Stomach smooth muscle (tissue), 2 donors: ENCODE results near the gene COL5A2.

ENCODE experiments used
- H3K27ac ChIP-seq: one replicate; pipeline ENCODE4 v1.7.0; 2013; ENCODE audit warnings: mild to moderate bottlenecking, low read length, inconsistent platforms
- H3K27me3 ChIP-seq, 2 donors: one replicate each; pipeline ENCODE4 v1.7.0; 2013; ENCODE audit warnings: low read length in 2 of 2; ENCODE audit not compliant: insufficient read depth in 2 of 2, control insufficient read depth in 1 of 2
- H3K36me3 ChIP-seq, 2 donors: one replicate each; pipeline ENCODE4 v1.7.0; 2013; ENCODE audit warnings: low read length in 2 of 2; ENCODE audit not compliant: control insufficient read depth in 2 of 2, insufficient read depth in 2 of 2
- H3K4me1 ChIP-seq: one replicate; pipeline ENCODE4 v1.7.0; 2013; ENCODE audit warnings: low read length; ENCODE audit not compliant: control insufficient read depth, insufficient read depth
- H3K4me3 ChIP-seq, 2 donors: one replicate each; pipeline ENCODE4 v1.7.0; 2013; ENCODE audit warnings: low read length in 2 of 2
- H3K9ac ChIP-seq, 2 donors: one replicate each; pipeline ENCODE4 v1.7.0; 2013; ENCODE audit warnings: low read length in 2 of 2, mild to moderate bottlenecking in 1 of 2
- H3K9me3 ChIP-seq, 2 donors: one replicate each; pipeline ENCODE4 v1.7.0; 2013; ENCODE audit warnings: low read length in 2 of 2; ENCODE audit not compliant: control insufficient read depth in 2 of 2
- donor health status: healthy.
- donor health status: Pancreatic carcinoma.

The COL5A2 gene

DNA sequence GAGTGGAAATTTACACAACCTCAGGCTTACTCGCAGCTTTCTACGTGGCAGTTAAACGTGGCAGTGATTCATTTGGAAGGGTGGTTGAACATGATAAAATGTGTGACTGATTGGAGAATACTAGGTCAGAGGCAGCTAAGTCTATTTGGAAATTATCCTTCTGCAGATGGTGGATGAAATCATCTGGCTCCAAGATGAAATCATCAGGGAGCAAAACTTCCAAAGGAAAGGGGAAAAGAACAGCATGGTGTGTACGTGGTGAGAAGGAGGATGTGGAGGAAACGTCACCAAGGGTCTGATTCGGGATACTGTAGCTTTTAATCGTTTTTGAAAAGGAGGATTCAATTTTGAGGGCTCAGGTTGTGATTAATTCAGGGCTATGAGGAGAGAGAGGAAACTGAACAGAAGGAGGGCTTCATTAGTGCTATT is 157.5 kb downstream of the COL5A2 start:
- no peaks in the 10 kb centered on the region for H3K36me3 ChIP-seq
- no peaks in the 10 kb centered on the region for H3K27me3 ChIP-seq
- no peak overlapping the region for H3K4me3 ChIP-seq
- no peaks in the 10 kb centered on the region for H3K4me1 ChIP-seq
- H3K27ac ChIP-seq = peak overlapping the region; percentile 19
- no peak overlapping the region for H3K9ac ChIP-seq
- no peaks in the 10 kb centered on the region for H3K9me3 ChIP-seq

DNA sequence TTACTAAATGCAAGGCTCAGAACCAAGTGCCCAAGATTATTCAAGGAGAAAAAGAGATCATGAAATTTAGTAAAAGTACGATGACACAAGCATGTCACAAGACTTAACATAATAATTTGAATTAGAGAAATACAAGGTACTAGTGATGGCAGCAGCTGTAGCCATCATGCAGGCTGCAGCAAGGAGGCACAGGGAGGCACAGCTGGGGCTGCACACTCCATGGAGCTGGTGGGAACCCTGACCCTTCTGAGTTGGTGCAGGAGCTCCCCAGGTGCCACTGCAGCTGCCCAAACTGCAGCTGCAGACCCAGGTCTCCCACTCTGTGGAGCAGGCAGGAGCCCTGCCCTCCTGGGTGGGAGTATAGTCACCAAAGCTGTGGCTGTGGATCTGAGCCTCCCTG is 159.4 kb downstream of the COL5A2 start:
- no peak overlapping the region for H3K4me3 ChIP-seq
- no peak overlapping the region for H3K27ac ChIP-seq
- H3K27me3 ChIP-seq = no peaks in the 10 kb centered on the region
- H3K9ac ChIP-seq = no peak overlapping the region
- peaks cover under 1% of the 10 kb centered on the region for H3K4me1 ChIP-seq
- no peaks in the 10 kb centered on the region for H3K36me3 ChIP-seq
- no peaks in the 10 kb centered on the region for H3K9me3 ChIP-seq

- peaks cover 14% of the 10 kb centered on the region for H3K4me1 ChIP-seq
- H3K9ac ChIP-seq = no peak overlapping the region
- H3K9me3 ChIP-seq = no peaks in the 10 kb centered on the region
- H3K27ac ChIP-seq = no peak overlapping the region
- H3K27me3 ChIP-seq = no peaks in the 10 kb centered on the region
- H3K4me3 ChIP-seq = no peak overlapping the region
- no peaks in the 10 kb centered on the region for H3K36me3 ChIP-seq
Observed at GRCh38 chr2:189018631-189019030, 160.9 kb downstream of the COL5A2 start.

- no peaks in the 10 kb centered on the region for H3K27me3 ChIP-seq
- H3K27ac ChIP-seq = no peak overlapping the region
- H3K4me3 ChIP-seq = no peak overlapping the region
- H3K36me3 ChIP-seq = peaks cover 2% of the 10 kb centered on the region in 2 donors
- peaks cover 14% of the 10 kb centered on the region for H3K4me1 ChIP-seq
- H3K9me3 ChIP-seq = no peaks in the 10 kb centered on the region
- H3K9ac ChIP-seq = no peak overlapping the region
Observed at GRCh38 chr2:189016311-189016861, 163.2 kb downstream of the COL5A2 start.

- Histone ChIP-seq H3K27ac (no peak overlapping the region), H3K27me3 (no peaks in the 10 kb centered on the region), H3K9me3 (no peaks in the 10 kb centered on the region), H3K4me3 (no peak overlapping the region), H3K36me3 (peaks cover 6 to 10% of the 10 kb centered on the region in 2 donors), H3K9ac (no peak overlapping the region), H3K4me1 (peaks cover 18% of the 10 kb centered on the region)
Observed at GRCh38 chr2:189015359-189015758, 164.2 kb downstream of the COL5A2 start.

GRCh38 chr2:189014449-189015138 is 165.0 kb downstream of the COL5A2 start:
- H3K4me3 ChIP-seq = no peak overlapping the region
- H3K9ac ChIP-seq = no peak overlapping the region
- no peaks in the 10 kb centered on the region for H3K27me3 ChIP-seq
- H3K36me3 ChIP-seq = peaks cover 9 to 15% of the 10 kb centered on the region in 2 donors
- peak overlapping the region; percentile 42 for H3K27ac ChIP-seq
- H3K4me1 ChIP-seq = peaks cover 18% of the 10 kb centered on the region
- H3K9me3 ChIP-seq = no peaks in the 10 kb centered on the region

- H3K9ac ChIP-seq = no peak overlapping the region
- H3K27me3 ChIP-seq = no peaks in the 10 kb centered on the region
- peak overlapping the region; percentile 42 for H3K27ac ChIP-seq
- no peaks in the 10 kb centered on the region for H3K9me3 ChIP-seq
- H3K4me1 ChIP-seq = peaks cover 18% of the 10 kb centered on the region
- no peak overlapping the region for H3K4me3 ChIP-seq
- H3K36me3 ChIP-seq = peaks cover 11 to 18% of the 10 kb centered on the region in 2 donors
Observed at GRCh38 chr2:189013671-189014448, 165.7 kb downstream of the COL5A2 start.

DNA sequence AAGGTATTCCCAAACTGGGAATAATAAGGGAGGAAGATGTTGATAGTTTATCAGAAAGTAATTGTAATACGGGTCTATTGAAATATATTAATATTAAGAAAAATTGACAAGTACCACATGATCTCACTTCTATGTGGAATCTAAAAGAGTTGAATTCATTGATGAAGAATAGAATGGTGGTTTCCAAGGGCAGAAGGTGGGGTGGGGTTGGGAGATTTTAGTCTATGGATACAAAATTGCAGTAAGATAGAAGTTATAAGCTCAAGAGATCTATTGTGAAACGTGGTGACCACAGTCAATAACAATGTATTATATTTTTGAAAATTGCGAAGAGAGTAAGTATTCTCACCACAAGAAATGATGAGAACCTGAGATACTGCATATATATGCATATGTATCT is 166.5 kb downstream of the COL5A2 start:
- no peak overlapping the region for H3K4me3 ChIP-seq
- H3K36me3 ChIP-seq = peaks cover 18 to 27% of the 10 kb centered on the region in 2 donors
- peaks cover 18% of the 10 kb centered on the region for H3K4me1 ChIP-seq
- no peaks in the 10 kb centered on the region for H3K27me3 ChIP-seq
- no peak overlapping the region for H3K9ac ChIP-seq
- H3K27ac ChIP-seq = no peak overlapping the region
- H3K9me3 ChIP-seq = no peaks in the 10 kb centered on the region

DNA sequence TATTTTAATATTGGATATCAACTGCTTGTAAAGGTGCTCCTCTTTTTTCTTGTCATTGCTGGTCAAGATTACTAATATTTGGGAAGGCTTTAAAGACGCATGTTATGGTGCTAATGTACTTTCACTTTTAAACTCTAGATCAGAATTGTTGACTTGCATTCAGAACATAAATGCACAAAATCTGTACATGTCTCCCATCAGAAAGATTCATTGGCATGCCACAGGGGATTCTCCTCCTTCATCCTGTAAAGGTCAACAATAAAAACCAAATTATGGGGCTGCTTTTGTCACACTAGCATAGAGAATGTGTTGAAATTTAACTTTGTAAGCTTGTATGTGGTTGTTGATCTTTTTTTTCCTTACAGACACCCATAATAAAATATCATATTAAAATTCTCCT is 167.2 kb downstream of the COL5A2 start:
- Histone ChIP-seq H3K27ac (no peak overlapping the region), H3K4me1 (peaks cover 18% of the 10 kb centered on the region), H3K36me3 (peaks cover 23 to 33% of the 10 kb centered on the region in 2 donors), H3K4me3 (no peak overlapping the region), H3K27me3 (no peaks in the 10 kb centered on the region), H3K9ac (no peak overlapping the region), H3K9me3 (no peaks in the 10 kb centered on the region)

GRCh38 chr2:189010536-189010935 is 169.0 kb downstream of the COL5A2 start:
- H3K4me1 ChIP-seq = peaks cover 18% of the 10 kb centered on the region

More at GRCh38 chr2:189010536-189010935, 169.0 kb downstream of the COL5A2 start:
- no peaks in the 10 kb centered on the region for H3K9me3 ChIP-seq
- peaks cover 35 to 43% of the 10 kb centered on the region in 2 donors for H3K36me3 ChIP-seq
- peak overlapping the region; percentile 32 for H3K27ac ChIP-seq
- H3K9ac ChIP-seq = no peak overlapping the region
- H3K4me3 ChIP-seq = no peak overlapping the region
- H3K27me3 ChIP-seq = no peaks in the 10 kb centered on the region
